Right cardiac atrium (tissue), 5 donors: ENCODE results near the gene OR13C3. TPM values are rescaled to one million over a fixed set of nuclear protein-coding genes. Genes with fewer than 3 reads are reported as not detected.

ENCODE experiments used
- ATAC-seq, 2 donors: fragments of 200-7000 bp; cut with Tn5 transposase; one replicate each; pipeline versions ENCODE4 v1.8.0 to v1.9.1; 2020; ENCODE audit warnings: moderate library complexity in 2 of 2, mild to moderate bottlenecking in 1 of 2
- DNase-seq, 3 donors: peaks; one replicate each; pipeline ENCODE4 v3.0.0-alpha.2; 2020
- H3K27ac ChIP-seq: one replicate; pipeline ENCODE4 v1.5.1; 2013; ENCODE audit warnings: mild to moderate bottlenecking, low read length, control low read depth, moderate library complexity
- H3K27me3 ChIP-seq: one replicate; pipeline ENCODE4 v1.6.1; 2013; ENCODE audit not compliant: control insufficient read depth, insufficient read depth
- H3K4me1 ChIP-seq: one replicate; pipeline ENCODE4 v1.6.1; 2013; ENCODE audit warnings: low read length; ENCODE audit not compliant: control insufficient read depth, insufficient read depth
- H3K4me3 ChIP-seq: one replicate; pipeline ENCODE4 v1.5.1; 2013; ENCODE audit warnings: low read length, control low read depth
- H3K9me3 ChIP-seq: one replicate; pipeline ENCODE4 v1.6.1; 2013; ENCODE audit warnings: low read length; ENCODE audit not compliant: control insufficient read depth
- whole genome bisulfite sequencing: extraction: QIAGEN DNeasy Blood & Tissue Kit; methylation state at CpG from one replicate; pipeline ENCODE4 v1.1.7; 2013; 5-methylcytosine and 5-hydroxymethylcytosine counted together
- intact Hi-C, 4 donors: fragments of 100-400 bp; cut with DNase I; formaldehyde crosslinking; loops; one replicate each; pipeline versions ENCODE4 v1.11.0 to v1.14.0; 2022 to 2023
- long read RNA-seq, 4 donors: library from polyadenylated mRNA; unstranded; transcript quantifications; one replicate each; pipeline ENCODE4 v2.0.0, GENCODE V29; 2020 to 2021
- polyA plus RNA-seq: library from polyadenylated mRNA; stranded (reverse); fragments of 200-250 nt; gene quantifications from one replicate; pipeline ENCODE4 v1.2.3, GENCODE V29; 2013
- total RNA-seq, 4 donors: library from RNA; stranded (reverse); fragmentation: NEBNext Ultra II Directional; extraction: Animal tissue kit (Norgen Biotek cat#: 25700); gene quantifications; one replicate each; pipeline ENCODE4 v1.2.1, GENCODE V29; 2021
- donor health status: healthy with polysubstance abuse.
- donor health status: DM: no; HTN: yes; CAD: no.
- donor health status: DM: no; HTN: no; CAD: no.
- donor health status: DM: no; HTN: yes; CAD: no; lungs with severe emphysema.
- donor health status: DM: yes; HTN: yes; CAD: no.

The OR13C3 gene
- not detected for total RNA-seq
- polyA plus RNA-seq: not detected
- long read RNA-seq, donor 1: 0 reads
- long read RNA-seq, donor 2: 0 reads
- long read RNA-seq, donor 3: 0 reads
- long read RNA-seq, donor 4: 0 reads

DNA sequence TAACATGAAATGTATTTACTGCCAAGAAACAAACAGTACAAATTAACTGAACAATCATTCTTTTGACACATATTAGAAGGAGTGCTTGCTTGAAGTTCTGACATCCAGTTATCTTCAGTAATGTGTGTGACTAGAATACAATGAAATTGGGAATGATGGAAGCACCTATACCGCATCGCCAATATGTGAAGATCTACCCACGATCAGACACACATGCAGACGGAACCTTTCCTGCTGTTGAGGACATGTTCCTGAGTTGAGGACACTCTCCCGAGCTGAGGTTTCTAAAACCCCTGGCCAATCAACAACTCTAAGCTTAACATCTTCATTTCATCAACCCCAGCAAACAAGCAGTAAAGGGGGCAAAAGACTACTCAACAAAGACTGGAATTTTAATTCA lies at the start of gene OR13C3:
Gene OR13C3 (minus strand): TSS at position 101 of the 400 bp plus-strand sequence. CDS start 133 bp downstream, outside the sequence.
- intact Hi-C loops: no loop called here
- no peaks in the 10 kb centered on the region for H3K4me1 ChIP-seq
- DNase-seq (no peak), ATAC-seq (no peak)
- H3K27me3 ChIP-seq: no peaks in the 10 kb centered on the region
- H3K9me3 ChIP-seq: no peaks in the 10 kb centered on the region
- no peak within 1 kb of the TSS for H3K4me3 ChIP-seq
- whole genome bisulfite sequencing: 88% methylated on average over 5 of the region's 5 CpGs
- no peak within 1 kb of the TSS for H3K27ac ChIP-seq

GRCh38 chr9:104580562-104580961 lies 43.9 kb upstream of the OR13C3 start:
- no peak overlapping the region for H3K4me3 ChIP-seq
- H3K4me1 ChIP-seq: no peaks in the 10 kb centered on the region
- no peaks in the 10 kb centered on the region for H3K27me3 ChIP-seq
- ATAC-seq (no peak), DNase-seq (no peak)
- intact Hi-C loops: no loop called here
- no peak overlapping the region for H3K27ac ChIP-seq
- WGBS: 86% methylated on average over 1 of the region's 1 CpG
- no peaks in the 10 kb centered on the region for H3K9me3 ChIP-seq

DNA sequence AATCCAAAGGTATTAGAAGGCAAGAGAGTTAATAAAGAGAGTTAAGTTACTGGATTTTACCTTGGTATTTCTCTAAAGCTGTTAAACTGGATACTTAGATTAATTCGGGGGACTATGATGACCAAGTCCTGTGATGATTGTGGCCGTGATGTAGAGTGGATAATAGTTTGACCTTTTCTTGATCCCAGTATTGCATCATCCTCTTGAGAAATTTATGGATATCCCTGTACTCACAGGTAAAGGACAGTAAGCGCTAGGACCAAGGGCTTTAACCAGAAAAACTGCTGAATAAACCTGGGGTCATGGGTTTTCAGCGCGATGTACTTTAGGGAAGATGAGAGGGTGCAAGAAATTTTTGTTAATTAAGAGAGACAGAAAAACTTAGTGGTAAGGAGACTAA lies 40.6 kb upstream of the OR13C3 start:
- intact Hi-C loops: no loop called here
- no peak overlapping the region for H3K4me3 ChIP-seq
- H3K9me3 ChIP-seq: no peaks in the 10 kb centered on the region
- no peaks in the 10 kb centered on the region for H3K27me3 ChIP-seq
- H3K27ac ChIP-seq: no peak overlapping the region
- DNase-seq: no peak
- ATAC-seq: no peak
- no peaks in the 10 kb centered on the region for H3K4me1 ChIP-seq
- 78% methylated on average over 5 of the region's 5 CpGs for WGBS

GRCh38 chr9:104575456-104575855 lies 38.8 kb upstream of the OR13C3 start:
- Histone ChIP-seq H3K4me1 (no peaks in the 10 kb centered on the region), H3K4me3 (no peak overlapping the region), H3K9me3 (no peaks in the 10 kb centered on the region), H3K27ac (no peak overlapping the region), H3K27me3 (no peaks in the 10 kb centered on the region)
- intact Hi-C loops: no loop called here
- DNase-seq (no peak), ATAC-seq (no peak)
- WGBS: 60% methylated on average over 2 of the region's 2 CpGs

- intact Hi-C loops: no loop called here
- H3K4me1 ChIP-seq: no peaks in the 10 kb centered on the region
- no peak overlapping the region for H3K4me3 ChIP-seq
- no peak for DNase-seq
- no peak overlapping the region for H3K27ac ChIP-seq
- H3K9me3 ChIP-seq: no peaks in the 10 kb centered on the region
- no peaks in the 10 kb centered on the region for H3K27me3 ChIP-seq
- WGBS: 54% methylated on average over 1 of the region's 1 CpG
- ATAC-seq: no peak
These were observed 36.0 kb upstream of the OR13C3 start for GRCh38 chr9:104572612-104573011.

DNA sequence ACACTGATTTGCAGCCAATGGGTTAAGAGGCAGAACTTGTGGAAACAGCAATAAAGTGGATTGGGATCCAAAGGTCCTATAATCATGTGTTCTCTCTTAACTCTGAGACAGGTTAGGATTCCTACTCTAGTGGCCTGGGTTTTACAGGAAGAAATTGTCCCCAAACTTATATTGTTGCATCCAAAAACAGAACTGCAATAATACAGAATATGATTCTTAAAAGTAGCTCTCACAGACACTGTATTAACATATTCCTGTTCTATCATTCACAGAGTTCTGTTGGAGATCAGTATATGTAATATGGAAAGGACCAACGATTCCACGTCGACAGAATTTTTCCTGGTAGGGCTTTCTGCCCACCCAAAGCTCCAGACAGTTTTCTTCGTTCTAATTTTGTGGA lies 32.2 kb upstream of the OR13C3 start, which contains the start of gene OR13C8:
Gene OR13C8 (plus strand): TSS at position 301 of the 400 bp plus-strand sequence. CDS start 0 bp downstream, at position 301.
- DNase-seq (no peak), ATAC-seq (no peak)
- Histone ChIP-seq H3K27me3 (no peaks in the 10 kb centered on the region), H3K4me3 (no peak within 1 kb of the TSS), H3K9me3 (no peaks in the 10 kb centered on the region), H3K4me1 (no peaks in the 10 kb centered on the region), H3K27ac (no peak within 1 kb of the TSS)
- intact Hi-C loops: no loop called here
- WGBS: 81% methylated on average over 4 of the region's 4 CpGs

DNA sequence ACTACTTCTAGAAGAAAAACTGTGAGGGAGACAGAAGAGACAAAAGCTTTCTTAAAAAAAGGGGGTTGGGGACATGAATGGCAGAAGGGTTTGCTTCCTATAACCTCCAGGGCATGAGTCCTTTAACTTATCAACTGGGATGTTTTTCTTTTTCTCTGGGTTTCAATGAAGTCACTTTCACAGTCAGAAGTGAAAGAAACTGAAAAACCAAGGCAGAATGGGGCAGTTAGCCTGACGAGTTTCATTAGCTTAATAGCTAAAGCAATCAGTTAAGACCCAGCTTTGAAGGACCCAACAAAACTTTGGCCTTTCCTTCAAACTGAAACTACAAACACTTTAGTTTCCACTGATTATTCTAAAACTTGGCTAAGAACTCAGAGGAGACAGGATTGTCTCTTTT lies 27.7 kb upstream of the OR13C3 start:
- WGBS: 45% methylated on average over 1 of the region's 1 CpG

DNA sequence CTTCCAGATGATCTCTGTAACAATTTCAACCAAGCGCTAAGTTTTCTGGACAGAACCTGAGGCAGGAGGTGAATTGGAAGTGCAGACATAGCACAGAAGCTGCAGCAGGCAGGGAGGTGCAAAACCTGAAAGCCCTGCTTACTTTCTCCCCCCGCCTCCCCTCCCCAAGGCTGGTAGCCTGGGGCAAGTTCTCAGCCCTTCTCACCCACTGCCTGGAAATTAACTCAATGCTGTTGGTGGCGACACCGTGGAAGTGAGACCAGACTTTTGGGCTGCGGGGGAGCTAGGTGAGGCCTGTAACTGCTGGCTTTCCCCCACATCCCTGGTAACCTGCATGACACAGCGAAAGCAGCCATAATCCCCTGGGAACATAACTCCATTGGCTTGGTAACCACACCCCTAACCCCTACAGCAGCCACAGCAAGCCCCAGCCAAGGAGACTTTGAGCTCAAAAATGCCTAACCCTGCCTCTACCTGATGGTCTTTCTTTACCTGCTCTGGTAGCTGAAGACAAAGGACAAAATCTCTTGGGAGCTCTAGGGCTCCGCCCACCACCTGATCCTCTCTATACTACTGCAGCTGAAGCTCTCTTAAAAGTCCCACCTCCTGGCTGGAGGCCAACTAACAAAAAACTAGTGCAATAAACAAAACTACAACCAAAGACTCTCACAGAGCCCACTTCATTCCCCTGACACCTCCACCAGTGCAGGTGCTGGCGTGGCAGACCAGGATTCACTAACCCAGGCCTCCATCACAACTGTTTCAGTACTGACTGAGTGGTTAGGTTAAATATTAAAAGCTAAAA lies 20.4 kb upstream of the OR13C3 start:
- intact Hi-C loops: no loop called here
- no peak for ATAC-seq
- WGBS: 86% methylated on average over 8 of the region's 8 CpGs

More for the DNA sequence above, 27.7 kb upstream of the OR13C3 start:
- Histone ChIP-seq H3K4me3 (no peak overlapping the region), H3K27ac (no peak overlapping the region), H3K9me3 (no peaks in the 10 kb centered on the region), H3K4me1 (no peaks in the 10 kb centered on the region), H3K27me3 (no peaks in the 10 kb centered on the region)
- ATAC-seq: no peak
- no peak for DNase-seq
- intact Hi-C loops: no loop called here

DNA sequence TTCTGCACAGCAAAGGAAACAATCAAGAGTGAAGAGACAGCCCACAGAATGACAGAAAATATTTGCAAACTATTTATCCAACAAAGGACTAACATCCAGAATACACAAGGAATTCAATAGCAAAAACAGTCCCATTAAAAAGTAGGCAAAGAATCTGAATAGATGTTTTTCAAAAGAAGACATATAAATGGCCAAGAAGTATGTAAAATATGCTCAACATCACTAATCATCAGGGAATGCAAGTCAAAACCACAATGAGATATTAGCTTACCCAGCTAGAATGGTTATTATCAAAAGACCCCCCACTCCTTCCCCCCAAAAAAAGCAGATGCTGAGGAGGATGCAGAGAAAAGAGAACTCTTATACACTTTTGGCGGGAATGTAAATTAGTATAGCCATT lies 18.9 kb upstream of the OR13C3 start:
- Histone ChIP-seq H3K9me3 (no peaks in the 10 kb centered on the region), H3K4me1 (no peaks in the 10 kb centered on the region), H3K4me3 (no peak overlapping the region), H3K27ac (no peak overlapping the region), H3K27me3 (no peaks in the 10 kb centered on the region)
- DNase-seq (no peak), ATAC-seq (no peak)
- 92% methylated on average over 1 of the region's 1 CpG for WGBS
- intact Hi-C loops: no loop called here

More for the DNA sequence above, 20.4 kb upstream of the OR13C3 start:
- Histone ChIP-seq H3K27me3 (no peaks in the 10 kb centered on the region), H3K4me3 (no peak overlapping the region), H3K9me3 (no peaks in the 10 kb centered on the region), H3K27ac (no peak overlapping the region), H3K4me1 (no peaks in the 10 kb centered on the region)
- no peak for DNase-seq

DNA sequence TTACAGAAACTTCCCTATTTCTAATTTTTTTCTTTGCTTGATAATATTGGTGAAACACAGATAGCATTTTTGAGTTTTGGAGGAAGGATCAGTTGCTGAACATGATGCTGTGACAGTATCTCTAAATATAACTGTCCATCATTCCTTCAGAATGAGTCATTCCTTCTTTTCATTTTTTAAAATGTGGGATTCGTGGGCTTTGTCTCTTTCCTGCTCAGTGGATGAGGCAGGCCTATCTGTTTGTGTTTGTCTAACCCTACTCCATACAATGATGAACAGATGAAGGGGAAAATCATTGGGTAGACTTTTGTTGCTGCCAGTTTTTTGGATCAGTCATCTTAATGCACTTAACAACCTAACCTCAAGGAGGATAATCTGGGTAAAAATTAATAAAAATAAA lies 16.6 kb upstream of the OR13C3 start:
- ATAC-seq: no peak
- DNase-seq: no peak
- H3K4me3 ChIP-seq: no peak overlapping the region
- 25% methylated on average over 1 of the region's 1 CpG for WGBS
- no peaks in the 10 kb centered on the region for H3K27me3 ChIP-seq
- H3K9me3 ChIP-seq: no peaks in the 10 kb centered on the region
- H3K27ac ChIP-seq: no peak overlapping the region
- H3K4me1 ChIP-seq: no peaks in the 10 kb centered on the region
- intact Hi-C loops: no loop called here

- no peak overlapping the region for H3K27ac ChIP-seq
- WGBS: 87% methylated on average over 4 of the region's 4 CpGs
- H3K9me3 ChIP-seq: no peaks in the 10 kb centered on the region
- no peak for ATAC-seq
- no peak overlapping the region for H3K4me3 ChIP-seq
- no peaks in the 10 kb centered on the region for H3K27me3 ChIP-seq
- intact Hi-C loops: no loop called here
- no peak for DNase-seq
- no peaks in the 10 kb centered on the region for H3K4me1 ChIP-seq
These were observed 8.0 kb upstream of the OR13C3 start for GRCh38 chr9:104544644-104545043.
